ENCODE results near the gene SUPT3H.
"Not testable (repeated sequence)": the region's sequence is repeated elsewhere in the genome, so short reads cannot be mapped to it uniquely, and the experiment has no call there.

The SUPT3H gene

GRCh38 chr6:45062659-45063058, 315.1 kb downstream of the SUPT3H start:
- DNase-seq (ENCODE audit: low read depth) = not testable (repeated sequence)

GRCh38 chr6:45057711-45058110, 320.0 kb downstream of the SUPT3H start:
- DNase-seq (ENCODE audit: low read depth) = no peak

GRCh38 chr6:45054610-45055009, 323.1 kb downstream of the SUPT3H start:
- DNase-seq (ENCODE audit: low read depth) = no peak

GRCh38 chr6:45052325-45052724, 325.4 kb downstream of the SUPT3H start:
- DNase-seq (ENCODE audit: low read depth) = no peak

GRCh38 chr6:45049188-45049843, 328.4 kb downstream of the SUPT3H start:
- DNase-seq (ENCODE audit: low read depth) = no peak

- DNase-seq (ENCODE audit: low read depth) = no peak
Measured at GRCh38 chr6:45047573-45047972, 330.2 kb downstream of the SUPT3H start.

- no peak for DNase-seq (ENCODE audit: low read depth)
Measured at GRCh38 chr6:45045253-45045601, 332.5 kb downstream of the SUPT3H start.

- no peak for DNase-seq (ENCODE audit: low read depth)
Measured at GRCh38 chr6:45044510-45045252, 333.1 kb downstream of the SUPT3H start.

GRCh38 chr6:45044086-45044485, 333.6 kb downstream of the SUPT3H start:
- no peak for DNase-seq (ENCODE audit: low read depth)

GRCh38 chr6:45042673-45043072, 335.1 kb downstream of the SUPT3H start:
- DNase-seq (ENCODE audit: low read depth) = not testable (repeated sequence)

GRCh38 chr6:45038226-45038625, 339.5 kb downstream of the SUPT3H start:
- no peak for DNase-seq (ENCODE audit: low read depth)

GRCh38 chr6:45036103-45036502, 341.6 kb downstream of the SUPT3H start:
- no peak for DNase-seq (ENCODE audit: low read depth)

GRCh38 chr6:45032426-45032825, 345.3 kb downstream of the SUPT3H start:
- no peak for DNase-seq (ENCODE audit: low read depth)

GRCh38 chr6:45031601-45032000, 346.1 kb downstream of the SUPT3H start:
- no peak for DNase-seq (ENCODE audit: low read depth)

- DNase-seq (ENCODE audit: low read depth) = no peak
Measured at GRCh38 chr6:45027126-45027525, 350.6 kb downstream of the SUPT3H start.

GRCh38 chr6:45026003-45026516, 351.7 kb downstream of the SUPT3H start:
- no peak for DNase-seq (ENCODE audit: low read depth)

- no peak for DNase-seq (ENCODE audit: low read depth)
Measured at GRCh38 chr6:45024610-45025009, 353.1 kb downstream of the SUPT3H start.

- no peak for DNase-seq (ENCODE audit: low read depth)
Measured at GRCh38 chr6:45021676-45022075, 356.1 kb downstream of the SUPT3H start.

- no peak for DNase-seq (ENCODE audit: low read depth)
Measured at GRCh38 chr6:45012687-45013086, 365.0 kb downstream of the SUPT3H start.

GRCh38 chr6:45009576-45009975, 368.2 kb downstream of the SUPT3H start:
- DNase-seq (ENCODE audit: low read depth) = no peak

GRCh38 chr6:45006893-45007292, 370.8 kb downstream of the SUPT3H start:
- no peak for DNase-seq (ENCODE audit: low read depth)

GRCh38 chr6:45003961-45004360, 373.8 kb downstream of the SUPT3H start:
- no peak for DNase-seq (ENCODE audit: low read depth)

GRCh38 chr6:45003387-45003786, 374.3 kb downstream of the SUPT3H start:
- DNase-seq (ENCODE audit: low read depth) = no peak
